ENCODE measurements around the gene CACNG6. TPM values are rescaled to one million over a fixed set of nuclear protein-coding genes. Genes with fewer than 3 reads are reported as not detected.

CACNG6 gene
- total and polyA plus RNA-seq, 8 donors = 0.17 to 2.5 (median 0.45) TPM; not detected in 1

- no peak for TF ChIP-seq CTCF (IDR thresholded peaks at IDR 0.05)
- Histone ChIP-seq H3K9me3 (no peaks in the 10 kb centered on the region), H3K27ac (no peak overlapping the region), H3K4me1 (no peaks in the 10 kb centered on the region), H3K4me3 (no peak overlapping the region), H3K36me3 (no peaks in the 10 kb centered on the region), H3K27me3 (peaks cover 0 to 62% of the 10 kb centered on the region in 2 donors)
- no peak for DNase-seq
- no peak for ATAC-seq
- intact Hi-C loops (cut with DNase I) = no loop called here
Observed at GRCh38 chr19:53969366-53969765, 22.1 kb upstream of the CACNG6 start.

DNA sequence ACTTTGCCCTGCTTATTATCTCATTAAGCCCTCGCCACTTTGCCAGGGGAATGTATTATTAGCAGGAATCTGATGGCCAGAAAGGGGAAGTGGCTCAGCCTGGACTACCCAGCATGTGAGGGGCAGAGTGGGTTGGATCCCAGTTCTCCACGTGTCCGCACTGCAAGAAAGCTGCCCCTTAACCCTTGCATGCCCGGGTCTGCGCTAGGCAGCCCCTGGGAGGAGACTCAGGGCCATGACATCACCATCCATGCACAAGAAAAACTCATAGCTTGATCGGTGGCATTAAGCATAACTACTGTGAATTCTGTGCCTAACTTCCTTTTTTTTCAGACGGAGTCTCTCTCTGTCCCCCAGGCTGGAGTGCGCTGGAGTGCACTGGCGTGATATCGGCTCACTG lies 19.8 kb upstream of the CACNG6 start:
- no peak for TF ChIP-seq CTCF (IDR thresholded peaks at IDR 0.05)
- peak in 1 of 4 donors; percentile 40 for DNase-seq
- no peak overlapping the region for H3K27ac ChIP-seq
- H3K9me3 ChIP-seq = no peaks in the 10 kb centered on the region
- peak; percentile 40 for ATAC-seq
- no peaks in the 10 kb centered on the region for H3K4me1 ChIP-seq
- no peaks in the 10 kb centered on the region for H3K36me3 ChIP-seq
- peaks cover 0 to 62% of the 10 kb centered on the region in 2 donors for H3K27me3 ChIP-seq
- intact Hi-C loops (cut with DNase I) = no loop called here
- no peak overlapping the region for H3K4me3 ChIP-seq

- TF ChIP-seq CTCF (IDR thresholded peaks at IDR 0.05) = no peak
- Histone ChIP-seq H3K27ac (no peak overlapping the region), H3K4me3 (peak overlapping the region in 1 of 2 donors; percentile 16), H3K9me3 (no peaks in the 10 kb centered on the region), H3K4me1 (peaks cover 4 to 26% of the 10 kb centered on the region in 2 donors), H3K36me3 (no peaks in the 10 kb centered on the region), H3K27me3 (peaks cover 38 to 97% of the 10 kb centered on the region in 2 donors)
- ATAC-seq (peak; percentile 89), DNase-seq (peak in 3 of 4 donors; percentile 58 to 80 (median 67))
- intact Hi-C loops (cut with DNase I) = no loop called here
Observed at GRCh38 chr19:53977429-53977990, 13.9 kb upstream of the CACNG6 start.

- TF ChIP-seq CTCF (IDR thresholded peaks at IDR 0.05) = no peak
- Histone ChIP-seq H3K27ac (no peak overlapping the region), H3K4me3 (peak overlapping the region in 1 of 2 donors; percentile 16), H3K4me1 (peaks cover 4 to 26% of the 10 kb centered on the region in 2 donors), H3K27me3 (peaks cover 44 to 97% of the 10 kb centered on the region in 2 donors), H3K9me3 (no peaks in the 10 kb centered on the region), H3K36me3 (no peaks in the 10 kb centered on the region)
- peak; percentile 48 for ATAC-seq
- DNase-seq = peak in 1 of 4 donors; percentile 41
- intact Hi-C loops (cut with DNase I) = no loop called here
Observed at GRCh38 chr19:53977991-53978731, 13.3 kb upstream of the CACNG6 start.
